ENCODE data around the gene CRLF1.

CRLF1 gene

DNA sequence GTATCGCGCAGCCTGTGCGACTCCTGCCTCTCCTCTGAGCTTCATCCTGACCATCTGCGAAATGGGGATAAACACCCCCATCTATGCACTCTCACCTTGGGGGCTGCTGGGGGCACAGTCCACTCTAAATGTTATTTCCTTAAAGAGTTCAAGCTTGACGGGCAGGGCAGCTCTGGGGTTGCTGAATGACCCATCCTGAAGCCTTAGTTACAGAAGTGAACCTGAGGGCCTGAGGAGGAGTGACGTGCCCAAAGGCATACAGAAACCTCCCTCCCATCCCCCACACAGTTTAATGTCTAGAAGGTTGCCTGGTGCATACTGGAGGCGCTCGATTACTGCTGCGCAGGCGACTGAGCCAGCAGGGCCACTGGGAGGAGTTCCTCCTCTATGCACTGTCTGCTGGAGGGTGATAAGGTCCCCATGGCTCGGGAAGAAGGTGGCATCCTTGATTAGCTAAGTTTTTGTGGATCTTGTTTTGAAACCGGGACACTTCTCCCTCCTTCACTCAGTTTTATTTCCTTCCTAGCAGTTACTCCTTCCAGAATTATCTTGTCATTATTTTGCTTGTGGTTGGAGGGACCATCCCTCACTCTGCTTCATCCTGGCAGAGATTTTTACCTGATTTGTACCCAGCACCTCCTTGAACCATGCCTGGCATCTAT lies 62.7 kb downstream of the CRLF1 start:
- DNase-seq: peak; percentile 90
